NT2/D1 (cell line): ENCODE data around the gene HK2.

ENCODE experiments used
- DNase-seq: peaks from one replicate; pipeline ENCODE4 v3.0.0-alpha.2; 2011; ENCODE audit warnings: low read depth, low spot score
- H3K27me3 ChIP-seq: 2 replicates; pipeline ENCODE4 v1.6.0; 2011; ENCODE audit warnings: mild to moderate bottlenecking; ENCODE audit not compliant: insufficient read length, insufficient read depth
- H3K36me3 ChIP-seq: 2 replicates; pipeline ENCODE4 v1.6.1; 2011; ENCODE audit warnings: mild to moderate bottlenecking, low read length, mixed read lengths; ENCODE audit not compliant: insufficient read depth, insufficient read length
- H3K4me1 ChIP-seq: 2 replicates; pipeline ENCODE4 v1.5.1; 2011; ENCODE audit not compliant: insufficient read depth, insufficient read length
- H3K4me3 ChIP-seq: 2 replicates; pipeline ENCODE4 v1.5.1; 2011; ENCODE audit warnings: low read depth; ENCODE audit not compliant: insufficient read length
- H3K9ac ChIP-seq: 2 replicates; pipeline ENCODE4 v1.6.0; 2011; ENCODE audit warnings: low read depth; ENCODE audit not compliant: insufficient read length
- H3K9me3 ChIP-seq: 2 replicates; pipeline ENCODE4 v1.5.1; 2011; ENCODE audit warnings: mild to moderate bottlenecking, low read length; ENCODE audit not compliant: insufficient read depth
- SUZ12 ChIP-seq: IDR thresholded peaks from 2 replicates; pipeline ENCODE4 v1.6.1; 2011; ENCODE audit not compliant: insufficient read length, insufficient read depth; ENCODE audit errors: extremely low read depth
- YY1 ChIP-seq: IDR thresholded peaks from 2 replicates; pipeline ENCODE4 v1.6.1; 2011; ENCODE audit not compliant: insufficient read length, insufficient read depth
- ZNF274 ChIP-seq: IDR thresholded peaks from 2 replicates; pipeline ENCODE4 v1.6.1; 2011; ENCODE audit warnings: mild to moderate bottlenecking, low read depth, low read length

HK2 gene

DNA sequence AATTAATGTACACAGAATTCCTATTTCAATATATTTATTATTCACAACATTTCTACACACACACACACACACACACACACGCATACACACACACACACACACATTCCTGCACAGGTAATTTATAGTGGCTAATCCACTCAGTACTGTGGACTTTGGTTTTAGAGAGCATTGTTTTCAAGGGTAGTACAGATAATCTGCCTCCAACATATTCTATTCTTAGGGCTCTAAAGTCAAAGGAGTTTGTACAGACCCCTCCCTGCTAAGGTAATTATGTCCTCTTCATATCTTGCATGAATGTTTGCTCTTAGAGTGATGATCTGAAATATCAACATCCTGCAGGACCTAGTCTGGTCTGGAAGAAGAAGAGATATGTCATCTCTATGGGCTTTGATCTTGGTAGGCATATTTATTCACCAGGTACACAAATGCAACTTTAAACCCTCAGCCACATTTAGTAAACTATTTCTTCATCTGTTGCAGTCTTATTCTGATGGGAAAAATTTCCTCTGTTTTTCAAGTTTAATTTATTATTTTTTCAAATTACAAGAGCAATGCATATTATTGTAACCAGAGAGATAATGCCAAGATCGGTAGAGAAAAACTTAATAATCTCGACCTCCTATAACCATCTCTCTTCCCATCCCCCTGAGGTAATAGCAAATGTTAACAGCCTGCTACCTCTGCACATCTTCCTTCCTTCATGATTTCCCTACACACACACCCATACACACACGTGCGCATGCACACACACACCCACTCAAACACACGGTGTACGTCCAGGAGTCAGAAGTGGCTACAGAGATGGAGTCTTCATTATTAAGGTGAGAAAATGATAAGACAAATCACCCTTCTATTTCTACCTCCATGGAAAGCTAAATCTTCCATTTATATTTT, 106.2 kb downstream of the HK2 start:
- no peak overlapping the region for H3K4me3 ChIP-seq
- no peak for DNase-seq
- H3K9me3 ChIP-seq = no peaks in the 10 kb centered on the region
- H3K9ac ChIP-seq = no peak overlapping the region
- H3K4me1 ChIP-seq = no peaks in the 10 kb centered on the region
- TF ChIP-seq ZNF274 = no peak
- TF ChIP-seq YY1 = no peak
- TF ChIP-seq SUZ12 = no peak
- no peaks in the 10 kb centered on the region for H3K27me3 ChIP-seq
- H3K36me3 ChIP-seq = no peaks in the 10 kb centered on the region

DNA sequence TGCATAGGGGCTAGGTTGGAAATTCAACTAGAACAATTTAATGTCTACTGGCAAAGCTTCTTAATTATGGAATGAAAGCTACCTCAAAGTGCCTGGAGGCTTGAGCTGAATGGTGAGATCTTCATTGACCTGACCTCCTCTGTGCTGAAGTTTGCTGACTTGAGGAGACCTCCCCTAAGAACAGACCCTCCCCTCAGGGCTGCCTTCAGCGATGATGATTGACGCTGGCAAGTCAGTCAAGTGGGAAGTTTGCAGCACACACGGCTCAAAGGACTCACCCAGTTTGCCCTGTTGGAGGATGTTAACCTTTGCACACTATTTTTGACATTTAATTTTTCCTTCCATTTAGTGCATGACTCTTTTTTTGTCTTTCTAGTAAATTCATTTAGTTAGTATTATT, 107.4 kb downstream of the HK2 start:
- Histone ChIP-seq H3K4me3 (no peak overlapping the region), H3K27me3 (no peaks in the 10 kb centered on the region), H3K4me1 (no peaks in the 10 kb centered on the region), H3K36me3 (no peaks in the 10 kb centered on the region), H3K9ac (no peak overlapping the region), H3K9me3 (no peaks in the 10 kb centered on the region)
- no peak for DNase-seq
- TF ChIP-seq ZNF274 (no peak), YY1 (no peak)

GRCh38 chr2:74942263-74942662, 108.3 kb downstream of the HK2 start:
- no peaks in the 10 kb centered on the region for H3K9me3 ChIP-seq
- H3K27me3 ChIP-seq = no peaks in the 10 kb centered on the region
- no peak overlapping the region for H3K4me3 ChIP-seq
- TF ChIP-seq ZNF274 (no peak), SUZ12 (no peak), YY1 (no peak)
- no peak for DNase-seq
- H3K4me1 ChIP-seq = no peaks in the 10 kb centered on the region
- H3K9ac ChIP-seq = no peak overlapping the region
- no peaks in the 10 kb centered on the region for H3K36me3 ChIP-seq
